CD4-positive, alpha-beta T cell (primary cell): ENCODE results near the gene USP37. TPM values are rescaled to one million over a fixed set of nuclear protein-coding genes. Genes with fewer than 3 reads are reported as not detected.
A peak's percentile ranks its signal among the peaks of the same experiment; 100 is the strongest.

Source experiments
- ATAC-seq: fragments of 200-7000 bp; cut with Tn5 transposase; one replicate; pipeline ENCODE4 v1.10.0; 2022; ENCODE audit warnings: mild to moderate bottlenecking; ENCODE audit not compliant: poor library complexity
- CTCF ChIA-PET: fragments of 350-600 bp; sonication (Branson Sonifier 250); formaldehyde crosslinking; loops from one replicate; lab custom pipeline; 2021; ENCODE audit warnings: antibody characterized with exemption, inconsistent platforms; lab: Charles Lee
- POLR2A ChIA-PET: fragments of 350-600 bp; sonication (Branson Sonifier 250); formaldehyde crosslinking; loops from one replicate; lab custom pipeline; 2021; ENCODE audit warnings: antibody characterized with exemption, inconsistent platforms; lab: Charles Lee
- DNase-seq, 14 experiments: peaks; one replicate each; pipeline ENCODE4 v3.0.0-alpha.2; 2013 to 2020; ENCODE audit warnings: mixed read lengths in 2 of 14
- H3K27ac ChIP-seq, 2 donors: one replicate each; pipeline versions ENCODE4 v1.5.1 to v1.7.0; 2013; ENCODE audit warnings: low read length in 2 of 2, low read depth in 1 of 2, mild to moderate bottlenecking in 1 of 2
- H3K27me3 ChIP-seq, 2 experiments: 1 replicate in 1 of 2; 2 replicates in 1 of 2; pipeline versions ENCODE4 v1.6.1 to v1.7.0; 2013; ENCODE audit warnings: low read length in 2 of 2, control low read depth in 1 of 2, mild to moderate bottlenecking in 1 of 2, moderate library complexity in 1 of 2; ENCODE audit not compliant: insufficient read depth in 2 of 2, control insufficient read depth in 1 of 2
- H3K36me3 ChIP-seq: one replicate; pipeline ENCODE4 v1.6.1; 2013; ENCODE audit warnings: low read length, control low read depth; ENCODE audit not compliant: insufficient read depth
- H3K4me1 ChIP-seq: one replicate; pipeline ENCODE4 v1.6.1; 2013; ENCODE audit warnings: low read length, control low read depth; ENCODE audit not compliant: insufficient read depth
- H3K4me3 ChIP-seq: one replicate; pipeline ENCODE4 v1.5.1; 2013; ENCODE audit warnings: mild to moderate bottlenecking, low read length, moderate library complexity
- H3K9me3 ChIP-seq, 2 experiments: 1 replicate in 1 of 2; 2 replicates in 1 of 2; pipeline versions ENCODE4 v1.6.1 to v1.7.0; 2013; ENCODE audit warnings: low read length in 2 of 2, mild to moderate bottlenecking in 2 of 2, control low read depth in 1 of 2, moderate library complexity in 1 of 2; ENCODE audit not compliant: control insufficient read depth in 1 of 2, insufficient read depth in 1 of 2
- H3K27ac Mint-ChIP-seq: one replicate; pipeline ENCODE4 v1.8.0; 2020; ENCODE audit warnings: mixed read lengths
- H3K27me3 Mint-ChIP-seq: one replicate; pipeline ENCODE4 v1.8.0; 2021; ENCODE audit warnings: mixed read lengths
- H3K36me3 Mint-ChIP-seq: one replicate; pipeline ENCODE4 v1.8.0; 2021; ENCODE audit warnings: low read depth, mixed read lengths
- H3K4me1 Mint-ChIP-seq: one replicate; pipeline ENCODE4 v1.8.0; 2021; ENCODE audit warnings: low read depth, mixed read lengths
- H3K4me3 Mint-ChIP-seq: one replicate; pipeline ENCODE4 v1.8.0; 2020; ENCODE audit warnings: mild to moderate bottlenecking, mixed read lengths
- H3K9me3 Mint-ChIP-seq: one replicate; pipeline ENCODE4 v1.8.0; 2020; ENCODE audit warnings: mixed read lengths
- intact Hi-C, 2 experiments: fragments of 100-400 bp; cut with DNase I in 1 of 2; cut with micrococcal nuclease in 1 of 2; formaldehyde crosslinking; loops; one replicate each; pipeline versions ENCODE4 v1.15.1 to v1.9.0; 2023 to 2025; cut with DNase I, micrococcal nuclease
- total RNA-seq, 174 experiments: library from RNA in 2 of 174; stranded (reverse) in 2 of 174; gene quantifications; one replicate each; pipeline ENCODE4 v1.2.3 and lab custom pipeline; 2021 to 2026
- TF ChIP-seq, protein P1 (sequence below): fragments of 200-600 bp; IDR thresholded peaks from one replicate; pipeline ENCODE4 v1.8.0; 2022; ENCODE audit warnings: antibody characterized with exemption, mild to moderate bottlenecking

The USP37 gene
- total RNA-seq, 2 experiments from 2014 or later = 20.2 to 24.4 TPM

- H3K36me3 ChIP-seq = no peaks in the 10 kb centered on the region
- no peak overlapping the region for H3K4me3 ChIP-seq
- intact Hi-C loops = no loop called here
Measured at GRCh38 chr2:218418321-218418716, 149.8 kb downstream of the USP37 start.

DNA sequence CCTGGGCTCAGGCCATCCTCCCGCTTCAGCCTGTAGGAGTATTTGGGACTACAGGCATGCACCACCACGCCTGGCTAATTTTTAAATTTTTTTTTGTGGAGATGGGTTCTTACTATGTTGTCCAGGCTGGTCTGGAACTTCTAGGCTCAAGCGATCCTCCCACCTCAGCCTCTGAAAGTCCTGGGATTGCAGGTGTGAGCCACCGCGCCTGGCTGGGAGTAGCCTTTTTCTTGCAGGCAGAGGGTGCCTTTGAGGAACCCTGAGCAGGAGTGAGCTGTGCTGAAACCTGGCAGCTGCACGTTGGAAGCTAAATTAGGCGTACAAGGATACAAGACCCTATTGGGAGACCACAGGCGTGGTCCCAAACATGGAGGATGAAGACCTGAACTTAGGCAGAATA lies 160.4 kb downstream of the USP37 start:
- ChIA-PET CTCF (interaction anchor here (1.0 kb wide), 1 partner anchor 62 kb away, joined by 3 read pairs; no protein-coding TSS in a partner anchor), POLR2A (interaction anchor here (0.6 to 5.0 kb wide), 5 partner anchors 8 to 109 kb away, joined by 3 to 74 read pairs (median 4); no protein-coding TSS in a partner anchor)
- no peaks in the 10 kb centered on the region for H3K27me3 Mint-ChIP-seq
- peak overlapping the region; percentile 88 for H3K27ac Mint-ChIP-seq
- H3K9me3 Mint-ChIP-seq = no peaks in the 10 kb centered on the region
- intact Hi-C loops = loop anchor here (1.0 to 10.0 kb wide), 6 partner anchors 59 to 767 kb away; partner anchors contain the start of genes CNPPD1 (in 1 of the 2), RETREG2 (in 1 of the 2) and SLC23A3 (in 1 of the 2)
- Histone ChIP-seq H3K4me3 (no peak overlapping the region), H3K27ac (no peak overlapping the region), H3K4me1 (peaks cover 56% of the 10 kb centered on the region), H3K36me3 (peaks cover 25% of the 10 kb centered on the region), H3K27me3 (no peaks in the 10 kb centered on the region), H3K9me3 (no peaks in the 10 kb centered on the region)
- peak overlapping the region; percentile 26 for H3K4me3 Mint-ChIP-seq
- DNase-seq (peak in 1 of 14 experiments; percentile 27), ATAC-seq (no peak)
- peaks cover 39% of the 10 kb centered on the region for H3K36me3 Mint-ChIP-seq
- peaks cover 54% of the 10 kb centered on the region for H3K4me1 Mint-ChIP-seq
- TF ChIP-seq, protein P1, sequence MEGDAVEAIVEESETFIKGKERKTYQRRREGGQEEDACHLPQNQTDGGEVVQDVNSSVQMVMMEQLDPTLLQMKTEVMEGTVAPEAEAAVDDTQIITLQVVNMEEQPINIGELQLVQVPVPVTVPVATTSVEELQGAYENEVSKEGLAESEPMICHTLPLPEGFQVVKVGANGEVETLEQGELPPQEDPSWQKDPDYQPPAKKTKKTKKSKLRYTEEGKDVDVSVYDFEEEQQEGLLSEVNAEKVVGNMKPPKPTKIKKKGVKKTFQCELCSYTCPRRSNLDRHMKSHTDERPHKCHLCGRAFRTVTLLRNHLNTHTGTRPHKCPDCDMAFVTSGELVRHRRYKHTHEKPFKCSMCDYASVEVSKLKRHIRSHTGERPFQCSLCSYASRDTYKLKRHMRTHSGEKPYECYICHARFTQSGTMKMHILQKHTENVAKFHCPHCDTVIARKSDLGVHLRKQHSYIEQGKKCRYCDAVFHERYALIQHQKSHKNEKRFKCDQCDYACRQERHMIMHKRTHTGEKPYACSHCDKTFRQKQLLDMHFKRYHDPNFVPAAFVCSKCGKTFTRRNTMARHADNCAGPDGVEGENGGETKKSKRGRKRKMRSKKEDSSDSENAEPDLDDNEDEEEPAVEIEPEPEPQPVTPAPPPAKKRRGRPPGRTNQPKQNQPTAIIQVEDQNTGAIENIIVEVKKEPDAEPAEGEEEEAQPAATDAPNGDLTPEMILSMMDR = no peak

More at GRCh38 chr2:218418321-218418716, 149.8 kb downstream of the USP37 start:
- H3K36me3 Mint-ChIP-seq = no peaks in the 10 kb centered on the region
- TF ChIP-seq, protein P1 = no peak
- no peak overlapping the region for H3K27ac Mint-ChIP-seq
- H3K9me3 ChIP-seq = no peaks in the 10 kb centered on the region
- H3K27me3 Mint-ChIP-seq = no peaks in the 10 kb centered on the region
- ChIA-PET POLR2A (no interaction called here), CTCF (no interaction called here)
- H3K9me3 Mint-ChIP-seq = no peaks in the 10 kb centered on the region
- H3K4me1 ChIP-seq = no peaks in the 10 kb centered on the region
- no peak overlapping the region for H3K4me3 Mint-ChIP-seq
- no peak for ATAC-seq
- H3K27me3 ChIP-seq = no peaks in the 10 kb centered on the region
- H3K4me1 Mint-ChIP-seq = no peaks in the 10 kb centered on the region
- H3K27ac ChIP-seq = no peak overlapping the region
- DNase-seq = no peak

- ChIA-PET POLR2A (interaction anchor here (1.1 to 5.0 kb wide), 6 partner anchors 11 to 252 kb away, joined by 3 to 74 read pairs (median 4); partner anchors contain the start of genes BCS1L, USP37 and ZNF142), CTCF (interaction anchor here (1.0 to 1.4 kb wide), 4 partner anchors 59 to 164 kb away, joined by 3 to 4 read pairs (median 4); no protein-coding TSS in a partner anchor)
- H3K4me1 Mint-ChIP-seq = peaks cover 50% of the 10 kb centered on the region
- Histone ChIP-seq H3K27me3 (no peaks in the 10 kb centered on the region), H3K4me1 (peaks cover 61% of the 10 kb centered on the region), H3K36me3 (peaks cover 31% of the 10 kb centered on the region), H3K4me3 (peak overlapping the region; percentile 59), H3K27ac (peak overlapping the region; percentile 51 to 78), H3K9me3 (no peaks in the 10 kb centered on the region)
- DNase-seq (peak; percentile 50 to 89 (median 67)), ATAC-seq (peak; percentile 34)
- TF ChIP-seq, protein P1 = peak; percentile 2
- H3K27ac Mint-ChIP-seq = peak overlapping the region; percentile 88
- peaks cover 45% of the 10 kb centered on the region for H3K36me3 Mint-ChIP-seq
- H3K9me3 Mint-ChIP-seq = no peaks in the 10 kb centered on the region
- intact Hi-C loops = loop anchor here (1.0 to 10.0 kb wide), 9 partner anchors 11 to 768 kb away; partner anchors contain the start of genes CNOT9 (in 1 of the 2), CNPPD1 (in 1 of the 2), RETREG2 (in 1 of the 2) and SLC23A3 (in 1 of the 2)
- H3K4me3 Mint-ChIP-seq = peak overlapping the region; percentile 90
- H3K27me3 Mint-ChIP-seq = no peaks in the 10 kb centered on the region
Measured at GRCh38 chr2:218406949-218407618, 161.1 kb downstream of the USP37 start.
